Smooth muscle cell (in vitro differentiated cells): ENCODE measurements around the gene CATSPERZ. TPM values are rescaled to one million over a fixed set of nuclear protein-coding genes. Genes with fewer than 3 reads are reported as not detected.

Experiments used
- DNase-seq: peaks from one replicate; lab custom pipeline; 2025; ENCODE audit not compliant: unreplicated experiment; lab: John Stamatoyannopoulos, UW
- H2AFZ ChIP-seq: fragments of 200-600 bp; sonication (generic); 2 replicates; pipeline ENCODE4 v1.6.0; 2016; ENCODE audit warnings: antibody characterized with exemption, low read depth, mild to moderate bottlenecking
- H3F3A ChIP-seq: fragments of 200-600 bp; sonication (generic); 2 replicates; pipeline ENCODE4 v1.6.0; 2017; ENCODE audit warnings: antibody characterized with exemption, low read depth
- H3K27ac ChIP-seq: fragments of 200-600 bp; sonication (generic); 2 replicates; pipeline ENCODE4 v1.5.1; 2016; ENCODE audit warnings: low read depth, mild to moderate bottlenecking
- H3K27me3 ChIP-seq: fragments of 200-600 bp; sonication (generic); 2 replicates; pipeline ENCODE4 v1.6.1; 2016; ENCODE audit warnings: low read depth, mild to moderate bottlenecking
- H3K36me3 ChIP-seq: fragments of 200-600 bp; sonication (generic); 2 replicates; pipeline ENCODE4 v1.5.1; 2016; ENCODE audit warnings: low read depth
- H3K4me1 ChIP-seq: fragments of 200-600 bp; sonication (generic); 2 replicates; pipeline ENCODE4 v1.5.1; 2016; ENCODE audit warnings: low read depth
- H3K4me2 ChIP-seq: fragments of 200-600 bp; sonication (generic); 2 replicates; pipeline ENCODE4 v1.6.0; 2016; ENCODE audit warnings: mild to moderate bottlenecking
- H3K4me3 ChIP-seq: fragments of 200-600 bp; sonication (generic); 2 replicates; pipeline ENCODE4 v1.5.1; 2016; ENCODE audit warnings: mild to moderate bottlenecking
- H3K79me2 ChIP-seq: fragments of 200-600 bp; sonication (generic); 2 replicates; pipeline ENCODE4 v1.6.0; 2016; ENCODE audit warnings: low read depth, mild to moderate bottlenecking
- H3K9ac ChIP-seq: fragments of 200-600 bp; sonication (generic); 2 replicates; pipeline ENCODE4 v1.6.0; 2016; ENCODE audit warnings: low read depth
- H3K9me3 ChIP-seq: fragments of 200-600 bp; sonication (generic); replicated peaks from 2 replicates; pipeline ENCODE4 v1.5.1; 2016; ENCODE audit warnings: low read depth
- H4K20me1 ChIP-seq: fragments of 200-600 bp; sonication (generic); 2 replicates; pipeline ENCODE4 v1.6.0; 2016; ENCODE audit warnings: low read depth
- CTCF ChIP-seq: fragments of 200-600 bp; sonication (generic); IDR thresholded peaks from 2 replicates; pipeline ENCODE4 v1.5.1; 2017; ENCODE audit warnings: borderline replicate concordance, mild to moderate bottlenecking, antibody characterized with exemption; ENCODE audit not compliant: insufficient read depth, poor library complexity, severe bottlenecking
- WGBS: methylation state at CpG from one replicate; pipeline ENCODE4 v1.1.7; 2016; ENCODE audit warnings: low lambda C conversion rate; 5-methylcytosine and 5-hydroxymethylcytosine counted together
- polyA plus RNA-seq: library from polyadenylated mRNA; unstranded; fragments of >200 nt; fragmentation: Nextera tagmentation; extraction: Ambion mirVana; gene quantifications from 2 replicates; pipeline ENCODE4 v1.2.1, GENCODE V29; 2016
- total RNA-seq: library from RNA; depleted of rRNA; stranded (reverse); fragments of >200 nt; gene quantifications from 2 replicates; pipeline ENCODE4 v1.2.3, GENCODE V29; 2014

The CATSPERZ gene
- total and polyA plus RNA-seq, 2 experiments from 2014 or later: not detected

- no peak overlapping the region for H3K27ac ChIP-seq
- WGBS: 89% methylated on average over 12 of the region's 13 CpGs
- no peak overlapping the region for H3K9ac ChIP-seq
- no peak overlapping the region for H2AFZ ChIP-seq
- H3K4me3 ChIP-seq: no peak overlapping the region
- no peak for DNase-seq
- H4K20me1 ChIP-seq: peaks cover 7% of the 10 kb centered on the region
- H3K4me1 ChIP-seq: peaks cover 18% of the 10 kb centered on the region
- no peaks in the 10 kb centered on the region for H3F3A ChIP-seq
- H3K36me3 ChIP-seq: no peaks in the 10 kb centered on the region
- no peak for TF ChIP-seq CTCF
- peaks cover 26% of the 10 kb centered on the region for H3K27me3 ChIP-seq
- H3K79me2 ChIP-seq: peaks cover 23% of the 10 kb centered on the region
- no peak overlapping the region for H3K4me2 ChIP-seq
- H3K9me3 ChIP-seq: no peaks in the 10 kb centered on the region
Observed at GRCh38 chr11:64303109-64304031, 3.2 kb downstream of the CATSPERZ start.

GRCh38 chr11:64304032-64304315 is 3.8 kb downstream of the CATSPERZ start:
- DNase-seq: no peak

GRCh38 chr11:64304316-64305072 is 4.3 kb downstream of the CATSPERZ start:
- 2% methylated on average over 46 of the region's 46 CpGs for WGBS
- peak overlapping the region; percentile 55 for H3K9ac ChIP-seq

More at GRCh38 chr11:64304032-64304315, 3.8 kb downstream of the CATSPERZ start:
- 56% methylated on average over 5 of the region's 5 CpGs for WGBS
- H3K4me3 ChIP-seq: peak overlapping the region; percentile 49
- H3K4me1 ChIP-seq: peaks cover 18% of the 10 kb centered on the region
- no peak overlapping the region for H3K9ac ChIP-seq
- H3F3A ChIP-seq: no peaks in the 10 kb centered on the region
- peak overlapping the region; percentile 79 for H3K4me2 ChIP-seq
- no peaks in the 10 kb centered on the region for H3K9me3 ChIP-seq
- peaks cover 20% of the 10 kb centered on the region for H3K27me3 ChIP-seq
- peaks cover 25% of the 10 kb centered on the region for H3K79me2 ChIP-seq
- no peak overlapping the region for H2AFZ ChIP-seq
- TF ChIP-seq CTCF: no peak
- H3K36me3 ChIP-seq: no peaks in the 10 kb centered on the region
- H3K27ac ChIP-seq: peak overlapping the region; percentile 83
- peaks cover 7% of the 10 kb centered on the region for H4K20me1 ChIP-seq

More at GRCh38 chr11:64304316-64305072, 4.3 kb downstream of the CATSPERZ start:
- H3K4me2 ChIP-seq: peak overlapping the region; percentile 79
- peaks cover 15% of the 10 kb centered on the region for H3K4me1 ChIP-seq
- H2AFZ ChIP-seq: no peak overlapping the region
- peaks cover 27% of the 10 kb centered on the region for H3K79me2 ChIP-seq
- no peaks in the 10 kb centered on the region for H3K36me3 ChIP-seq
- H3K9me3 ChIP-seq: no peaks in the 10 kb centered on the region
- H4K20me1 ChIP-seq: peaks cover 7% of the 10 kb centered on the region
- H3F3A ChIP-seq: no peaks in the 10 kb centered on the region
- peak; percentile 84 for DNase-seq
- TF ChIP-seq CTCF: peak; percentile 88
- peak overlapping the region; percentile 49 for H3K4me3 ChIP-seq
- peak overlapping the region; percentile 83 for H3K27ac ChIP-seq
- peaks cover 14% of the 10 kb centered on the region for H3K27me3 ChIP-seq
